IMR-90 (cell line): ENCODE measurements around the gene DDAH2. TPM values are rescaled to one million over a fixed set of nuclear protein-coding genes. Genes with fewer than 3 reads are reported as not detected.
A peak's percentile ranks its signal among the peaks of the same experiment; 100 is the strongest.

ENCODE experiments used
- ATAC-seq: fragments of 200-7000 bp; cut with Tn5 transposase; 2 replicates; pipeline ENCODE4 v1.9.1; 2020; ENCODE audit warnings: low read depth, mild to moderate bottlenecking, moderate library complexity
- BruUV-seq: library from RNA; stranded (reverse); fragments of 400-500 nt; replicated peaks from 2 replicates; lab custom pipeline; 2021; lab: Mats Ljungman, UMichigan
- CTCF ChIA-PET: fragments of 300-600 bp; formaldehyde crosslinking; extraction: SDS; loops from one replicate; lab custom pipeline; 2021; ENCODE audit warnings: antibody characterized with exemption; lab: Yijun Ruan, JAX
- POLR2A ChIA-PET: fragments of 300-600 bp; sonication (Branson Sonifier 250); formaldehyde crosslinking; loops from one replicate; lab custom pipeline; 2022; ENCODE audit warnings: antibody characterized with exemption; ENCODE audit not compliant: unreplicated experiment; lab: Charles Lee
- DNase-seq: peaks from one replicate; pipeline ENCODE4 v3.0.0; 2013
- H2AFZ ChIP-seq: replicated peaks from 2 replicates; pipeline ENCODE3; 2013; ENCODE audit warnings: low read length, mild to moderate bottlenecking; ENCODE audit not compliant: poor library complexity
- H2AK5ac ChIP-seq: 2 replicates; pipeline ENCODE4 v1.6.1; 2013; ENCODE audit warnings: low read depth, low read length, inconsistent platforms
- H2AK9ac ChIP-seq: replicated peaks from 2 replicates; pipeline ENCODE3; 2013; ENCODE audit warnings: mild to moderate bottlenecking, low read depth, low read length, moderate library complexity; ENCODE audit not compliant: poor library complexity
- H2BK120ac ChIP-seq: 2 replicates; pipeline ENCODE4 v1.6.1; 2013; ENCODE audit warnings: low read depth, low read length, inconsistent platforms
- H2BK15ac ChIP-seq: 3 replicates; pipeline ENCODE4 v1.6.1; 2013; ENCODE audit warnings: low read depth, low read length, inconsistent platforms
- H2BK20ac ChIP-seq: 2 replicates; pipeline ENCODE4 v1.6.1; 2013; ENCODE audit warnings: low read depth, mild to moderate bottlenecking, inconsistent platforms, low read length, moderate library complexity
- H2BK5ac ChIP-seq: 2 replicates; pipeline ENCODE4 v1.6.1; 2013; ENCODE audit warnings: mild to moderate bottlenecking, low read depth, low read length, inconsistent platforms; ENCODE audit not compliant: poor library complexity, severe bottlenecking
- H3K14ac ChIP-seq: replicated peaks from 2 replicates; pipeline ENCODE4 v1.6.1; 2013; ENCODE audit warnings: low read depth, low read length, inconsistent platforms
- H3K18ac ChIP-seq: 2 replicates; pipeline ENCODE4 v1.6.1; 2013; ENCODE audit warnings: low read depth, low read length, control low read depth
- H3K23ac ChIP-seq: 2 replicates; pipeline ENCODE4 v1.6.1; 2013; ENCODE audit warnings: low read depth, low read length, inconsistent platforms
- H3K27ac ChIP-seq: 2 replicates; pipeline ENCODE4 v1.5.1; 2013; ENCODE audit warnings: mild to moderate bottlenecking, control low read depth, low read length; ENCODE audit not compliant: insufficient read depth
- H3K27me3 ChIP-seq: 2 replicates; pipeline ENCODE4 v1.6.1; 2013; ENCODE audit warnings: low read length; ENCODE audit not compliant: control insufficient read depth, insufficient read depth
- H3K36me3 ChIP-seq: 2 replicates; pipeline ENCODE4 v1.6.1; 2013; ENCODE audit warnings: low read length, mixed read lengths; ENCODE audit not compliant: control insufficient read depth, insufficient read depth
- H3K4ac ChIP-seq: 2 replicates; pipeline ENCODE4 v1.6.1; 2013; ENCODE audit warnings: low read depth, low read length, inconsistent platforms
- H3K4me1 ChIP-seq: 2 replicates; pipeline ENCODE4 v1.6.1; 2013; ENCODE audit warnings: low read length, mixed read lengths; ENCODE audit not compliant: control insufficient read depth, insufficient read depth
- H3K4me2 ChIP-seq: 2 replicates; pipeline ENCODE4 v1.6.1; 2013; ENCODE audit warnings: low read depth, mild to moderate bottlenecking, control low read depth, low read length, moderate library complexity
- H3K4me3 ChIP-seq: 2 replicates; pipeline ENCODE4 v1.5.1; 2013; ENCODE audit warnings: low read depth, mild to moderate bottlenecking, control low read depth, low read length, moderate library complexity; ENCODE audit not compliant: insufficient read depth
- H3K56ac ChIP-seq: 2 replicates; pipeline ENCODE4 v1.6.1; 2013; ENCODE audit warnings: low read length, inconsistent platforms; ENCODE audit not compliant: insufficient read depth; ENCODE audit errors: extremely low read depth
- H3K79me1 ChIP-seq, 2 experiments: 2 replicates each; pipeline ENCODE4 v1.6.1; 2013; ENCODE audit warnings: low read length in 2 of 2, inconsistent platforms in 1 of 2, low read depth in 1 of 2
- H3K9ac ChIP-seq: 2 replicates; pipeline ENCODE4 v1.6.1; 2013; ENCODE audit warnings: low read depth, low read length, control low read depth
- H3K9me1 ChIP-seq: 2 replicates; pipeline ENCODE4 v1.6.1; 2013; ENCODE audit warnings: low read length, inconsistent platforms; ENCODE audit not compliant: insufficient read depth
- H3K9me3 ChIP-seq: 2 replicates; pipeline ENCODE4 v1.6.1; 2013; ENCODE audit warnings: low read length; ENCODE audit not compliant: control insufficient read depth, insufficient read depth
- H4K20me1 ChIP-seq: 2 replicates; pipeline ENCODE4 v1.6.1; 2013; ENCODE audit warnings: low read length, inconsistent platforms; ENCODE audit not compliant: insufficient read depth
- H4K5ac ChIP-seq: 2 replicates; pipeline ENCODE4 v1.6.1; 2013; ENCODE audit warnings: mild to moderate bottlenecking, low read depth, low read length, control low read depth
- H4K8ac ChIP-seq, 2 experiments: 2 replicates each; pipeline ENCODE4 v1.6.1; 2013; ENCODE audit warnings: low read depth in 2 of 2, low read length in 2 of 2, control low read depth in 1 of 2, inconsistent platforms in 1 of 2
- H4K91ac ChIP-seq: 2 replicates; pipeline ENCODE4 v1.6.1; 2013; ENCODE audit warnings: low read depth, low read length, inconsistent platforms; ENCODE audit not compliant: insufficient read depth
- MXI1 ChIP-seq: IDR thresholded peaks from 2 replicates; pipeline ENCODE4 v1.6.1; 2012; ENCODE audit warnings: low read depth, mild to moderate bottlenecking, low read length, moderate library complexity, borderline replicate concordance
- POLR2A ChIP-seq: IDR thresholded peaks from 2 replicates; pipeline ENCODE4 v1.6.1; 2012; ENCODE audit warnings: mild to moderate bottlenecking, low read depth, low read length
- RFX5 ChIP-seq: IDR thresholded peaks from 2 replicates; pipeline ENCODE4 v1.8.0; 2012; ENCODE audit warnings: low read depth, mild to moderate bottlenecking, low read length, moderate library complexity
- SMC3 ChIP-seq: fragments of 150-350 bp; IDR thresholded peaks from 2 replicates; pipeline ENCODE4 v1.6.1; 2016; ENCODE audit warnings: low read depth, mild to moderate bottlenecking, antibody characterized with exemption, low read length, moderate library complexity
- WGBS, 2 experiments: methylation state at CpG; one replicate each; pipeline versions ENCODE4 v1.1.5 to v1.1.7; 2013; ENCODE audit warnings: missing lambda C conversion rate in 2 of 2; ENCODE audit not compliant: insufficient read length in 1 of 2; ENCODE audit errors: extremely low coverage in 2 of 2; 5-methylcytosine and 5-hydroxymethylcytosine counted together
- dilution Hi-C: fragments of 300-500 bp; cut with HindIII; formaldehyde crosslinking; loops from one replicate; pipeline ENCODE4 v1.14.3; 2018; ENCODE audit warnings: low sequenced_read_pairs; ENCODE audit not compliant: unreplicated experiment
- in situ Hi-C: fragments of 300-500 bp; cut with MboI; formaldehyde crosslinking; loops from 3 replicates; pipeline ENCODE4 v1.14.3; 2019; ENCODE audit warnings: low sequenced_read_pairs, inconsistent platforms, mixed read lengths
- intact Hi-C: fragments of 100-400 bp; cut with micrococcal nuclease; formaldehyde crosslinking; loops from 2 replicates; pipeline ENCODE4 v1.10.0; 2022
- polyA plus RNA-seq, 3 experiments: library from polyadenylated mRNA; depleted of rRNA; stranded (reverse); fragments of >200 nt; gene quantifications; 2 replicates each; pipeline ENCODE4 v1.2.3, GENCODE V29; 2012; ENCODE audit warnings: low replicate concordance in 1 of 3
- total RNA-seq: library from RNA; depleted of rRNA; stranded (reverse); fragments of >200 nt; gene quantifications from 2 replicates; pipeline ENCODE4 v1.2.3, GENCODE V29; 2012
- TF ChIP-seq, protein P1 (sequence below): conservative IDR thresholded peaks from 2 replicates; pipeline ENCODE4 v1.5.1; 2012; ENCODE audit warnings: mild to moderate bottlenecking, low read depth, low read length, improper control_type of control experiment

The DDAH2 gene
- total and polyA plus RNA-seq, 2 of the 4 experiments (the other 2 are of a cell fraction), result 40.7 to 57.9 TPM

GRCh38 chr6:31737991-31738979 is 9.2 kb upstream of the DDAH2 start:
- ATAC-seq (peak; percentile 24), DNase-seq (peak; percentile 89)
- peaks cover 15% of the 10 kb centered on the region for H3K36me3 ChIP-seq
- no peaks in the 10 kb centered on the region for H3K9me3 ChIP-seq
- H3K27me3 ChIP-seq, result no peaks in the 10 kb centered on the region
- peaks cover 18% of the 10 kb centered on the region for H3K4me1 ChIP-seq
- peak overlapping the region; percentile 62 for H3K27ac ChIP-seq
- peak overlapping the region; percentile 76 for H2BK20ac ChIP-seq
- H2AK5ac ChIP-seq, result peak overlapping the region; percentile 70
- H3K56ac ChIP-seq, result peak overlapping the region; percentile 75
- H4K5ac ChIP-seq, result peak overlapping the region; percentile 81
- H4K20me1 ChIP-seq, result peaks cover 18% of the 10 kb centered on the region
- peak overlapping the region; percentile 93 for H3K4ac ChIP-seq
- no peak for TF ChIP-seq RFX5
- TF ChIP-seq MXI1, result no peak
- TF ChIP-seq, protein P1, sequence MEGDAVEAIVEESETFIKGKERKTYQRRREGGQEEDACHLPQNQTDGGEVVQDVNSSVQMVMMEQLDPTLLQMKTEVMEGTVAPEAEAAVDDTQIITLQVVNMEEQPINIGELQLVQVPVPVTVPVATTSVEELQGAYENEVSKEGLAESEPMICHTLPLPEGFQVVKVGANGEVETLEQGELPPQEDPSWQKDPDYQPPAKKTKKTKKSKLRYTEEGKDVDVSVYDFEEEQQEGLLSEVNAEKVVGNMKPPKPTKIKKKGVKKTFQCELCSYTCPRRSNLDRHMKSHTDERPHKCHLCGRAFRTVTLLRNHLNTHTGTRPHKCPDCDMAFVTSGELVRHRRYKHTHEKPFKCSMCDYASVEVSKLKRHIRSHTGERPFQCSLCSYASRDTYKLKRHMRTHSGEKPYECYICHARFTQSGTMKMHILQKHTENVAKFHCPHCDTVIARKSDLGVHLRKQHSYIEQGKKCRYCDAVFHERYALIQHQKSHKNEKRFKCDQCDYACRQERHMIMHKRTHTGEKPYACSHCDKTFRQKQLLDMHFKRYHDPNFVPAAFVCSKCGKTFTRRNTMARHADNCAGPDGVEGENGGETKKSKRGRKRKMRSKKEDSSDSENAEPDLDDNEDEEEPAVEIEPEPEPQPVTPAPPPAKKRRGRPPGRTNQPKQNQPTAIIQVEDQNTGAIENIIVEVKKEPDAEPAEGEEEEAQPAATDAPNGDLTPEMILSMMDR, result peak; percentile 30; the same call in 1 of the 2 replicates
- peak; percentile 21; the same call in 1 of the 2 replicates for TF ChIP-seq SMC3
- peak; percentile 55 for TF ChIP-seq POLR2A
- peaks cover 13 to 72% of the 10 kb centered on the region in 2 experiments; a peak in 3 of 4 replicates for H3K79me1 ChIP-seq
- peak overlapping the region; percentile 2; the same call in 1 of the 2 replicates for H3K4me3 ChIP-seq
- in situ Hi-C loops, result no loop called here
- H2AFZ ChIP-seq, result peak overlapping the region; percentile 83
- POLR2A ChIA-PET, result no interaction called here
- peak overlapping the region; percentile 95 for H3K14ac ChIP-seq
- whole genome bisulfite sequencing, 2 experiments, result 20% methylated on average over 1 of the region's 6 CpGs; no CpG with 5 or more reads in 1 of the 2 experiments
- H3K4me2 ChIP-seq, result peak overlapping the region; percentile 68
- peak overlapping the region; percentile 71; the same call in 2 of the 3 replicates for H2BK15ac ChIP-seq
- H3K18ac ChIP-seq, result peak overlapping the region; percentile 60
- H3K9me1 ChIP-seq, result peaks cover 18% of the 10 kb centered on the region
- peak overlapping the region; percentile 89 for H3K23ac ChIP-seq
- CTCF ChIA-PET, result interaction anchor here (0.6 to 1.3 kb wide), 11 partner anchors 9 to 1181 kb away, joined by 3 to 10 read pairs (median 3); partner anchors contain the start of genes ABHD16A, NFKBIL1 and PRR3
- H3K9ac ChIP-seq, result peak overlapping the region; percentile 32
- H4K8ac ChIP-seq, result peak overlapping the region; percentile 63 to 97
- intact Hi-C loops, result loop anchor here (2.0 kb wide), 1 partner anchor 57 kb away; the partner anchor contains the start of gene VARS1
- peak overlapping the region; percentile 87 for H2BK120ac ChIP-seq
- peak overlapping the region; percentile 94 for H4K91ac ChIP-seq
- H2BK5ac ChIP-seq, result peak overlapping the region; percentile 92
- dilution Hi-C loops, result no loop called here
- no TSS peak for BruUV-seq
- peak overlapping the region; percentile 83 for H2AK9ac ChIP-seq
